Ureter (tissue), 1 donor: Measurements from ENCODE around the gene TMEM239. TPM values are rescaled to one million over a fixed set of nuclear protein-coding genes. Genes with fewer than 3 reads are reported as not detected.
"Not testable (repeated sequence)": the region's sequence is repeated elsewhere in the genome, so short reads cannot be mapped to it uniquely, and the experiment has no call there.

Experiments used
- DNase-seq: peaks from one replicate; pipeline ENCODE4 v3.0.0-alpha.2; 2020; ENCODE audit warnings: low spot score
- total RNA-seq: library from RNA; stranded (reverse); gene quantifications from one replicate; pipeline ENCODE4 v1.2.4, GENCODE V29; 2023
- donor health status: DM: yes; HTN: yes; CAD: no.

Gene TMEM239
- total RNA-seq = not detected

- DNase-seq = peak; percentile 33
Measured at GRCh38 chr20:2816030-2816582, at the start of gene TMEM239. Gene TMEM239, plus strand, starts transcription at chr20:2816364. Its CDS starts 191 bp downstream, at chr20:2816555.

- peak; percentile 91 for DNase-seq
Measured at GRCh38 chr20:2767768-2768631, 48.2 kb upstream of the TMEM239 start.

DNA sequence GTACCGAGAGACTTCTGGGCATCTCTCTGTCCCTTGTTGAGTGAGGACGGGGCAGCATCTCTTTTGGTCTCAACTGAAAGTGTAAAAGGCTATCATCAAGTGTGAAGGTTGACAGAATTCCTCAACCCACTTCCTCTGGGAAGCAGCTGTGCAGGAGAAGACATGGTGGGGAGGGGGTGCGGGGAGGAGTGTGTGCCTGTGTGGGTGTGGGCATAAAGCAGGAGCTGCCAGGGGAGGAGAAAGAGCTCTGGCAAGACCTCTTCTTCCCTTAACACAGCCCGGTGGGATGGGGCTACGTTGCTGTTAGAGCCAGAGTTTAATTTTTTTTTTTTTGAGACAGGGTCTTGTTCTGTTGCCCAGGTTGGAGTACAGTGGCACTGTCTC, 47.5 kb upstream of the TMEM239 start:
- no peak for DNase-seq

GRCh38 chr20:2770091-2770490, 46.1 kb upstream of the TMEM239 start:
- not testable (repeated sequence) for DNase-seq

DNA sequence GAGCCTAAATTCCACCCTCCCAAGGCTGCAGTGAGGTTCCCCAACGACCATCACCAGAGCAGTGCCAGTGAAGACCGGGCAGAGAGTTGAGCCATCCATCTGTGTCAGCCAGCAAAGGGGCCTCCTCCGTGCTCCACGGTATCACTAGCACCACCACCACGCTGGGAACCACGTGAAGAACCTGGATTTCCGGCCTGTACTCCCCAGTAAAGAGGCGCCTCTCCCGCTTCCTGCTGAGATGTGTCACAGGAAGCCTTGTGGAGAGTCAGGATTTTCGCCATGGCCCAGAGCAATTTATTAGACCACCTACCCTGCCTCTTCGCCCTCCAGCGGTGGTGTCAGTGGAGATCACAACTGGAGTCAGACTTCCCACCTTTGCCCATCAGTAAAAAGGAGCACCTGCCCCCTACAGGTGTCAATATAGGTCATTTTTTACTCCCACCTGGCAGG, 44.5 kb upstream of the TMEM239 start:
- DNase-seq = no peak

DNA sequence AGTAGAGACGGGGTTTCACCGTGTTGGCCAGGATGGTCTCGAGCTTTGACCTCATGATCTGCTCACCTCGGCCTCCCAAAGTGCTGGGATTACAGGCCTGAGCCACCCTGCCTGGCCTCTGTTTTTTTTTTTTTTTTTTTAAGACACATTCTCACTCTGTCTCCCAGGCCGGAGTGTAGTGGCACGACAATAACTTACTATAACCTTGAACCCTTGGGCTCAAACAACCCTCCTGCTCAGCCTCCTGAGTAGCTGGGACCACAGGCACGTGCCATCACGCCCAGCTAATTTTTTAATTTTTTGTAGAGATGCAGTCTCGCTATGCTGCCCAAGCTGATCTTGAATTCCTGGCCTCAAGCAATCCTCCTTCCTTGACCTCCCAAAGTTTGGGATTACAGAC, 42.4 kb upstream of the TMEM239 start:
- DNase-seq = no peak

GRCh38 chr20:2775139-2775538, 41.0 kb upstream of the TMEM239 start:
- DNase-seq = no peak

GRCh38 chr20:2778602-2779321, 37.4 kb upstream of the TMEM239 start:
- DNase-seq = no peak

DNA sequence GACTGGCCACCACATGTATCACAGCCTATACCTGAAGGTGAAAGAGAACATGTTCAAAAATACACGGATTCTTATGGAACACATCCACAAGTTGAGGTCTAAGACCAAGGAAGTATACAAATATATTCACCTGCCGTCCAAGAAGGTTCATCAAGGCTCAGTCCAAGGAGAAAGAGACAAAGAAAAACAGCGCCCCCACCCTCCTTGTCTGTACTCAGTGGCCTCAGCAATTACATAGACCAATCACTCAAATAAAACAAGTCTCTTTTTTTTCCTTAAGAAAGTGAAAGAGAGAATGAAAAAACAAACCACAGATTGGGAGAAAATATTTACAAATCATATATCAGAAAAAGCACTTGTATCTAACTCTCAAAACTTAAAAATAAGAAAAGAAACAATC, 35.2 kb upstream of the TMEM239 start:
- no peak for DNase-seq

GRCh38 chr20:2783908-2784566, 32.1 kb upstream of the TMEM239 start:
- DNase-seq = no peak

DNA sequence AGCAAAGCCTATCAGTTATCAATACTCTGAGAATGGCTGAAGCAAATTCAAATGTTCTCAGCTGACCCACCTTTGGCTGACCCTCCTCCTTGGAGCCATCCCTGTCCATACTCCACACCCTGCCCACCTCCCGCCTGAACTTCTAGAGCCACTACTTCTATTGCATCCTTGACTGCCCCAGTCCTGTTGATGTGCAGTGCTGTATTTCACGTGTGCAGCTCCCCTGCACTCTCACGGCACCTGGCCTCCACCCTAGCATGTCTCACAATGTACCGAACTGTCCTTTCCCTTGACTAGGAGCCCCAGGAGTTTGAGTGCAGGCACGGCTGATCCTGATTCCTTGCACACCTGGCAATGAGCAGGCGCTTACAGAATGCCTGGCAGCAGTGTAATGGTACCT, 22.7 kb upstream of the TMEM239 start:
- no peak for DNase-seq

GRCh38 chr20:2794202-2794748, 21.9 kb upstream of the TMEM239 start:
- DNase-seq = no peak

GRCh38 chr20:2794866-2795447, 21.2 kb upstream of the TMEM239 start:
- no peak for DNase-seq

GRCh38 chr20:2795451-2795850, 20.7 kb upstream of the TMEM239 start:
- no peak for DNase-seq

DNA sequence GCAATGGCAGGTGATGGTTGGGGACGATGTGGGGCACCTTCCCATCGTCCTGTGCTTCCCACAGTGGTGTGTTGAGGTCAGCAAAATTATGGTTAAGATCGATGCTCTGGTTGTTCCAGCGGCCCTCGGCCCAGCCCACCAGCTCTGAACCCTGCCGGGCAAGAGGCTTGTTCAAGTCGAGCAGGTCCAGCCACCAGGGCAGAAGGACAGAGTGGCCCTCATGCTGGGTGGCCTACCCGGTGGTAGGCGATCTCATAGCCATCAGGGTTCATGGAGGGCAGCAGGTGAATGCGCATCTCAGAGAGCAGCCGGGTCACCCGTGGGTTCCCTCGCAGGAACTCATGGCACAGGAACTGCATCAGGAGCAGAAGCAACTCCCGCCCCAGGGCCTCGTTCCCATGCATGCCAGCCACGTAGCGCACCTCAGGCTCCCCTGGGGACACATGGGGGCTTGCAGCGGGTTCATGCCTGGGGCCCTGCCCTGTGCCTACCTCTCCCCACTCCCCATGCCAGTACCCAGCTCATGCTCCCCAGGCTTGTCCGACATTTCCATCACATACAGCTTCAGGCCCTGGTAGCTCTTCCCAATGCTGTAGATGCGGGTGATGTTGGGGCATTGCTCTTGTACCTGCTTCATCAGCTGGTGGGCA, 20.0 kb upstream of the TMEM239 start:
- DNase-seq = no peak

DNA sequence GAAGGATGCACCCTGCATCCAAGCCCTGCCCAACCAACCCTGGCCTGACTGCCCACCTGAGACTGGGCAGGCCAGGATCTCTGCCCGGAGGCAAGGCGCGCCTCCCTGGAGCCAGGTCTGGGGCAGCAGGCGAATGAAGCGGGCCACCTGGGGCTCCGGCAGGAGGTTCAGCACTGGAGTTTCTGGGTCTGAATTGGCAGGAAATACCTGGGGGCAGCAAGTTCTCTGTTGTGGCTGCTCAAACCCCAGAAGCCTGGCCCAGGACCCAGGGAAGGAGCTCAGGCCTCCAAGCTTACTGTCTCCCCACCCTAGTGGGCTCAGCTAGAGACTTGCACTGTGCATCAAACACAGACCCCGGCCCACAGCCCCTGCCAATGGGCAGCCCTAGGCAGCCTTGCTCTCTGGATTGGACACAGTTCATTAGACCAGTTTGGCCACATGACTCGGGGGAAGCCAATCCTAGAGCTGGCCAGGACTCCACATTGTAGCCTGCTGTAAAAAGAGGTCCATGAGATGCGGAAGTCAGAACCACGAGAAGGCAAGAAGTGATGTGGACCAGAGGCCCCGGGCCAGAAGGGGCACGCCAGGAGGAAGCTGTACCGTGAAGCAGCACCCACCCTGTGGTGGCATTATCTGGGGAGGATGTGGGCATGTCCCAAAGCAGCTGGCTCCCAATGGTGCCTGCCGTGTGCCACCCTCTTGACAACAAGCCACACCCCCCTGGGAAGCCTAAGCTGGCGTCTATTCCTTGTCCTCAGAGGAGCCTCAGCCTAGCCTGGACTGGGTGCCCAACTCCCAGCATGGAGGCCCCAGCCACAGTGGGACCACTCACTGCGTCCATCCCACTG, 18.8 kb upstream of the TMEM239 start:
- no peak for DNase-seq

DNA sequence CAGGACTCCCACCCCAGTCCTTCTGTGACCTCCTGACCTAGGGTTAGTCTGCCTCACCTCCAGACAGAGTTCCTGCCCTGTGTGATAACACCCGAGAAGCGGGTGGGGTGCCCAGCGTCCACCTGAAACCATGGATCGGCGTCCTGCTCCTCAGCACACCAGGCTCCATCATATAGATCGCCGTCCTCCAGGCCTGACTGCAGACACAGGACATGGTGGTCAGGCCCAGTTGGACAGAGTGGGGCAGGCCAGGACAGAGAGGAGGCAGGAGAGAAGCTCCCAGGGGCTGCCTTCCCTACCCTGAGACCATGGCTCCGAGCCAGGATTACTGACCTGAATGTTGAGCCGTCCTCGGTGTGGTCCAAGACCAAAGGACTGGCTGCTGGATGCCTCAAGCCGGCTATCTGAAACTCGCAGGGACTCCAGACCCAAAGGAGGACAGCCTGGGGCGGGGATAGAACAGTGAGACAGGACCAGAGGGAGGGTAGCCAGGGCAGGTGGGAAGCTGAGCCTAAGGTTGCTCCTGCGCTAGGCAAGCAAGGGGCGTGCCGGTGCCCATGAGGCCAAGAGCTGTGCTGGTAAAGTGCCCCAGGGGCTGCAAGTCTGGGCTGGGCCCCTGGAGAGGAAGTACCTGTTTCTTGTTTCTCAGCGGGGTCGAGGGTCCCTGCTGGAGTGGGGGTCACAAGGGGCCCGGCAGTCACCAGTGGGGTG, 17.9 kb upstream of the TMEM239 start:
- DNase-seq = no peak

DNA sequence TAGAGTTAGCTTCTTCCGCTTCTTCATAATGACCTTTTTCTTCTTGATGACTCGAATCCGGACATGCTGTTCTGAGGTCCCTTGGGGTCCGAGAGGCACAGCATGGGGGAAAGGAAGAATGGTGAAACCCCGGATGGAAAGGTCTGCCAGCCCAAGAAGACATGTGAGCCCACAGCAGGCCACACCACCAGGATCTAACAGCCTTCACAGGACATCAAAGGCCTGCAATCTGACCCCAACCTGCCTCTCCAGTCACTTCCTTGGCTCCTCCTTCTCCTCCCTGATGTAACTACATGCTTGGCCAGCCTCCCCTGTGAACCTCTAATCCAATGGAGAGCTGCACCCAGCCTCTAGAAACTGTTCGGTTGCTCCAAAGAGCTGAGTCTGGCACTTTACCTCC, 17.4 kb upstream of the TMEM239 start:
- no peak for DNase-seq

- no peak for DNase-seq
Measured at GRCh38 chr20:2799271-2799670, 16.9 kb upstream of the TMEM239 start.
